WTC11 (cell line): ENCODE results near the gene BEX4. TPM values are rescaled to one million over a fixed set of nuclear protein-coding genes. Genes with fewer than 3 reads are reported as not detected.
"Not testable (repeated sequence)": the region's sequence is repeated elsewhere in the genome, so short reads cannot be mapped to it uniquely, and the experiment has no call there.

Experiments used
- ATAC-seq: fragments of 200-7000 bp; cut with Tn5 transposase; 2 replicates; pipeline ENCODE4 v1.10.0; 2021; ENCODE audit warnings: mild to moderate bottlenecking, moderate library complexity
- CTCF ChIA-PET: fragments of 300-600 bp; sonication (Branson Sonifier 250); formaldehyde crosslinking; loops from one replicate; lab custom pipeline; 2021; ENCODE audit warnings: antibody characterized with exemption; lab: Charles Lee
- POLR2A ChIA-PET: fragments of 350-600 bp; sonication (Branson Sonifier 250); formaldehyde crosslinking; loops from one replicate; lab custom pipeline; 2021; ENCODE audit warnings: antibody characterized with exemption; lab: Charles Lee
- DNase-seq: peaks from one replicate; pipeline ENCODE4 v3.0.0; 2021; ENCODE audit warnings: low spot score
- H3K27ac Mint-ChIP-seq: 2 replicates; pipeline ENCODE4 v1.8.0; 2021; ENCODE audit warnings: mixed read lengths
- H3K27me3 Mint-ChIP-seq: 2 replicates; pipeline ENCODE4 v1.8.0; 2021; ENCODE audit warnings: low read depth, mild to moderate bottlenecking, moderate library complexity, mixed read lengths
- H3K36me3 Mint-ChIP-seq: 2 replicates; pipeline ENCODE4 v1.8.0; 2021; ENCODE audit warnings: mixed read lengths
- H3K4me1 Mint-ChIP-seq: 2 replicates; pipeline ENCODE4 v1.8.0; 2022; ENCODE audit warnings: mixed read lengths
- H3K4me3 Mint-ChIP-seq: 2 replicates; pipeline ENCODE4 v1.8.0; 2021; ENCODE audit warnings: mild to moderate bottlenecking, moderate library complexity, mixed read lengths
- H3K9me3 Mint-ChIP-seq: 2 replicates; pipeline ENCODE4 v1.8.0; 2021; ENCODE audit warnings: mixed read lengths
- ATF2 ChIP-seq: sonication (generic); formaldehyde crosslinking; IDR thresholded peaks from 2 replicates; pipeline ENCODE4 v1.8.1; 2022; ENCODE audit warnings: low read depth, missing genetic modification reagents, borderline replicate concordance
- E2F1 ChIP-seq: sonication (generic); formaldehyde crosslinking; IDR thresholded peaks from 2 replicates; pipeline ENCODE4 v1.8.0; 2022; ENCODE audit warnings: mild to moderate bottlenecking, missing genetic modification reagents
- E2F5 ChIP-seq: sonication (generic); formaldehyde crosslinking; IDR thresholded peaks from 2 replicates; pipeline ENCODE4 v1.8.1; 2022; ENCODE audit warnings: mild to moderate bottlenecking, moderate library complexity, missing genetic modification reagents
- EMX1 ChIP-seq: fragments of 250-450 bp; sonication (Bioruptor Pico); IDR thresholded peaks from 2 replicates; pipeline ENCODE4 v1.8.0; 2021; ENCODE audit warnings: mild to moderate bottlenecking
- ESRRA ChIP-seq: sonication (generic); formaldehyde crosslinking; IDR thresholded peaks from 2 replicates; pipeline ENCODE4 v1.8.1; 2022; ENCODE audit warnings: mild to moderate bottlenecking, missing genetic modification reagents, borderline replicate concordance
- GRHL2 ChIP-seq: fragments of 250-450 bp; sonication (Bioruptor Pico); IDR thresholded peaks from 2 replicates; pipeline ENCODE4 v1.8.0; 2022; ENCODE audit warnings: mild to moderate bottlenecking, moderate library complexity; ENCODE audit not compliant: insufficient replicate concordance, severe bottlenecking
- GTF2I ChIP-seq: fragments of 250-450 bp; sonication (Bioruptor Pico); conservative IDR thresholded peaks from 2 replicates; pipeline ENCODE4 v1.4.0; 2021; ENCODE audit warnings: mild to moderate bottlenecking
- IRF2 ChIP-seq: sonication (generic); formaldehyde crosslinking; IDR thresholded peaks from 2 replicates; pipeline ENCODE4 v1.8.0; 2022; ENCODE audit warnings: low read depth, missing genetic modification reagents, borderline replicate concordance
- JAZF1 ChIP-seq: fragments of 250-450 bp; sonication (Bioruptor Pico); IDR thresholded peaks from 2 replicates; pipeline ENCODE4 v1.9.0; 2021; ENCODE audit warnings: moderate library complexity, mild to moderate bottlenecking, inconsistent platforms
- KAT7 ChIP-seq: sonication (generic); formaldehyde crosslinking; IDR thresholded peaks from 2 replicates; pipeline ENCODE4 v1.8.1; 2023; ENCODE audit warnings: missing genetic modification reagents, mild to moderate bottlenecking, borderline replicate concordance
- MLX ChIP-seq: sonication (generic); formaldehyde crosslinking; IDR thresholded peaks from 2 replicates; pipeline ENCODE4 v1.8.1; 2023; ENCODE audit warnings: mild to moderate bottlenecking, missing genetic modification reagents, moderate library complexity
- MXD4 ChIP-seq: fragments of 250-450 bp; sonication (Bioruptor Pico); IDR thresholded peaks from 2 replicates; pipeline ENCODE4 v1.8.0; 2021; ENCODE audit warnings: mild to moderate bottlenecking, moderate library complexity, borderline replicate concordance
- NFYB ChIP-seq: sonication (generic); formaldehyde crosslinking; conservative IDR thresholded peaks from 2 replicates; pipeline ENCODE4 v1.8.0; 2022; ENCODE audit warnings: low read depth, missing genetic modification reagents
- NR3C1 ChIP-seq: sonication (generic); formaldehyde crosslinking; conservative IDR thresholded peaks from 2 replicates; pipeline ENCODE4 v1.8.1; 2023; ENCODE audit warnings: low read depth, mild to moderate bottlenecking, missing genetic modification reagents
- SMAD4 ChIP-seq: sonication (generic); formaldehyde crosslinking; IDR thresholded peaks from 2 replicates; pipeline ENCODE4 v1.8.0; 2022; ENCODE audit warnings: mild to moderate bottlenecking, missing genetic modification reagents
- TCF7 ChIP-seq: sonication (generic); formaldehyde crosslinking; IDR thresholded peaks from 2 replicates; pipeline ENCODE4 v1.8.0; 2022; ENCODE audit warnings: mild to moderate bottlenecking, low read depth, missing genetic modification reagents, moderate library complexity
- TEAD1 ChIP-seq: sonication (generic); formaldehyde crosslinking; IDR thresholded peaks from 2 replicates; pipeline ENCODE4 v1.8.0; 2022; ENCODE audit warnings: mild to moderate bottlenecking, missing genetic modification reagents
- USF1 ChIP-seq: sonication (generic); formaldehyde crosslinking; IDR thresholded peaks from 2 replicates; pipeline ENCODE4 v1.8.0; 2022; ENCODE audit warnings: mild to moderate bottlenecking, missing genetic modification reagents
- ZBTB21 ChIP-seq: sonication (generic); formaldehyde crosslinking; IDR thresholded peaks from 2 replicates; pipeline ENCODE4 v1.8.1; 2023; ENCODE audit warnings: mild to moderate bottlenecking, missing genetic modification reagents, borderline replicate concordance
- ZNF138 ChIP-seq: sonication (generic); formaldehyde crosslinking; conservative IDR thresholded peaks from 2 replicates; pipeline ENCODE4 v1.8.1; 2022; ENCODE audit warnings: mild to moderate bottlenecking, moderate library complexity, missing genetic modification reagents
- ZNF423 ChIP-seq: fragments of 250-450 bp; sonication (Bioruptor Pico); IDR thresholded peaks from 2 replicates; pipeline ENCODE4 v2.1.2; 2022; ENCODE audit warnings: mild to moderate bottlenecking, moderate library complexity
- ZNF532 ChIP-seq: fragments of 250-450 bp; sonication (Bioruptor Pico); IDR thresholded peaks from 2 replicates; pipeline ENCODE4 v1.9.0; 2021; ENCODE audit warnings: mild to moderate bottlenecking, borderline replicate concordance
- total RNA-seq: library from RNA; stranded (reverse); gene quantifications from 3 replicates; pipeline ENCODE4 v1.2.3, GENCODE V29; 2021

Gene BEX4
- total RNA-seq, 1 experiment from 2014 or later = 57.9 TPM

- DNase-seq, H3K4me3 Mint-ChIP-seq, H3K27ac Mint-ChIP-seq, ATAC-seq, H3K9me3 Mint-ChIP-seq, H3K36me3 Mint-ChIP-seq, H3K4me1 Mint-ChIP-seq, CTCF ChIA-PET, POLR2A ChIA-PET: not testable (repeated sequence)
- peaks cover 20% of the 10 kb centered on the region for H3K27me3 Mint-ChIP-seq
Observed at GRCh38 chrX:103198668-103199067, 16.2 kb upstream of the BEX4 start.

GRCh38 chrX:103201041-103201440 is 13.9 kb upstream of the BEX4 start:
- Mint-ChIP-seq H3K27ac (no peak overlapping the region), H3K27me3 (peaks cover 12% of the 10 kb centered on the region)
- TF ChIP-seq ZNF138 = no peak
- TF ChIP-seq MLX (CRISPR knock-in tag) = no peak
- no peak for TF ChIP-seq ATF2 (CRISPR knock-in tag)
- no peak for TF ChIP-seq GTF2I
- no peak for TF ChIP-seq NR3C1 (CRISPR knock-in tag)
- no peak for TF ChIP-seq ZNF423 (CRISPR knock-in tag)
- TF ChIP-seq IRF2 (CRISPR knock-in tag) = no peak
- no peak for TF ChIP-seq JAZF1 (CRISPR knock-in tag)
- no peak for TF ChIP-seq ZBTB21 (CRISPR knock-in tag)
- TF ChIP-seq ESRRA (CRISPR knock-in tag) = no peak
- TF ChIP-seq TCF7 (CRISPR knock-in tag) = no peak
- TF ChIP-seq NFYB (CRISPR knock-in tag) = no peak
- TF ChIP-seq GRHL2 (CRISPR knock-in tag) = no peak
- TF ChIP-seq E2F1 = no peak
- TF ChIP-seq USF1 = no peak
- TF ChIP-seq MXD4 (CRISPR knock-in tag) = no peak
- TF ChIP-seq, all 79 proteins: peak for 0
- H3K4me1 Mint-ChIP-seq = no peaks in the 10 kb centered on the region
- no peak for DNase-seq
- ATAC-seq = no peak
- ChIA-PET CTCF (no interaction called here), POLR2A (no interaction called here)
- no peaks in the 10 kb centered on the region for H3K9me3 Mint-ChIP-seq
- H3K36me3 Mint-ChIP-seq = no peaks in the 10 kb centered on the region
- no peak overlapping the region for H3K4me3 Mint-ChIP-seq

GRCh38 chrX:103210056-103210455 is 4.9 kb upstream of the BEX4 start:
- Mint-ChIP-seq H3K27me3 (peaks cover 11% of the 10 kb centered on the region), H3K4me1 (peaks cover 12% of the 10 kb centered on the region), H3K27ac (no peak overlapping the region), H3K4me3 (no peak overlapping the region), H3K9me3 (no peaks in the 10 kb centered on the region), H3K36me3 (no peaks in the 10 kb centered on the region)
- DNase-seq = no peak
- ChIA-PET POLR2A (no interaction called here), CTCF (interaction anchor here (1.4 kb wide), 1 partner anchor 279 kb away, joined by 5 read pairs; no protein-coding TSS in a partner anchor)
- ATAC-seq = no peak
- TF ChIP-seq TEAD1 (CRISPR knock-in tag) (no peak), E2F1 (no peak), ZNF532 (no peak), EMX1 (no peak), MLX (CRISPR knock-in tag) (no peak), SMAD4 (CRISPR knock-in tag) (no peak), KAT7 (no peak), E2F5 (no peak), ZBTB21 (CRISPR knock-in tag) (no peak)
